Measurements from ENCODE around the gene KCNIP1. TPM values are rescaled to one million over a fixed set of nuclear protein-coding genes. Genes with fewer than 3 reads are reported as not detected.

Gene KCNIP1
- total RNA-seq, 1 donor from 2014 or later = 32.4 TPM

DNA sequence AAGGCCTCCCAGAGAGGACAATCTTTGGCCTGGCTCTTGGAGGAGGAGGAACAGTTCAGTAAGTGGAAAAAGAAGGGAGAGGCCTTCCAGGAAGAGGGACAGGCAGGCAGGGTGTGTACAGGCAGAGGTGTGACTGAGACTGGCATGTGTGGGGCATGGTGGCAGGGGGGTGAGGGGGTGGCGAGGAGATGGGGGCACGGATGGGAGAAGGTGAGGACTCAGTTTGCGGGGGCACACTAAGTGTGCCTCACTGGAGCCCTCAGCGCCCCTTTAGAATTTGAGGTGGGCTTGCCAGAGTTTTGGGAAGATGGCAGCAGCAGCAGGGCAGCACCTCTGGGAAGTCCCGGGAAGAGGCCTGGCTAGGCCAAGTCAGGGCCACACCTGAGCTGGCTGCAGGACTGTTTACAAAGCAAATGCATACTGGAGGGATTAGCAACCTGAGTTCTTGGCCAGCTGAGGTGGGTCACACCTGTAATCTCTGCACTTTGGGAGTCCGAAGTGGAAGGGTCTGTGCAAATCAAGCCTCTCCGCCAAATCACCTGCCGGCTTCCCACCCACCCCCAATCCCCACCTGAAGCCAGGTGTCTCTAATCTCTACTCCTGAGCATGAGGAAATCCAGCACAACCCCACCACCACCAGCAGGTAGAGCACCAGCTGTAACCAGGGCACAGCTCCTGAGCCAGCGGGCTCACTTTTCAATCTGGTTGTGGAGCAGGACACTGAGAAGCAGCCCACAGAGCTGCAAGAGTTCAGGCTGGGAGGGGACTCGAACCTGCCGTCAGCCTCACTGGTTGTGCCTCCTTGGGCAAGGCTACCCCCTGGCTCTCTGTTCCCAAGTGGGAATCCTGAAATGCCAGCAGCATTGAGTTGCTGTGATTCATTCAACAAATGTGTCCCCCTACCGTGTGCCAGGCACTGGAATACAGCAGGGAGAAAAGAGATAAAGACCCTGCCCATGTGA, 269.5 kb downstream of the KCNIP1 start:
- DNase-seq (ENCODE audit: low read depth) = peak; percentile 19

DNA sequence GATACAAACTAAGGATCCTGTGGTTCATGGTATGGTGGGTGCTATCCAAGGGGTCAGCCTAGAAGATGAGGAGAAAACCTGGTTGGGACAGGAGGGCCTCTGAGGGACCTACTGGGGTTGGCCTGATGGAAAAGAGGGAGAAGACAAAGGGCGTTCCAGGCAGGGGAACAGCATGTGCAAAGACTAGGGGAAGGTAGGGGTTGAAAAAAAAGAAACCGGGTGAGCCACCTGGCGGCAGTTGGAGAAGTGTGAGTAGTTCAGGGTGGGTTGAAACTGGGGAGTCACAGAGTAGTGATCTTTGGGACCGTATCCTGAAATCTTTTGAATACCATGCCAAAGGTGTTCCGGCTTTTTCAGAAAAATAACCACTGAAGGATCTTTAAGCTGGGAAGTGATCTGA, 271.0 kb downstream of the KCNIP1 start:
- DNase-seq (ENCODE audit: low read depth) = no peak

DNA sequence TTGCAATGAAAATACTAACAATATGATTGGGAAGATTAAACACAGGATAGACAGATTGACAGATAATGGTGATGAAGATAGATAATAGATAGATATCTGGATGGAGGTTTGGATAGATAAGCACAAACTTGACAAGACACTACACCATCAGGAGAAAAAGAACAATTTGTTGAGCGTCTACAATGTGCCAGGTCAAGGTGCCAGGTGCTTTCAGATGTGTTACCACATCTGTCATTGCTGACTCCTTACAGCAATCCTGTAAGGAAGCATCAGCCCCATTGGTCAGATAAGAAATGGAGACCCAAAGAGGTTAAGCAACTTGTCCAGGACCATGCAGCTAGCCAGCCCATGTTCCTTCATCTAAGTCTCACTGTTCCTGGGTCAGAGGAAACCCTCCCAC, 278.1 kb downstream of the KCNIP1 start:
- DNase-seq (ENCODE audit: low read depth) = no peak

DNA sequence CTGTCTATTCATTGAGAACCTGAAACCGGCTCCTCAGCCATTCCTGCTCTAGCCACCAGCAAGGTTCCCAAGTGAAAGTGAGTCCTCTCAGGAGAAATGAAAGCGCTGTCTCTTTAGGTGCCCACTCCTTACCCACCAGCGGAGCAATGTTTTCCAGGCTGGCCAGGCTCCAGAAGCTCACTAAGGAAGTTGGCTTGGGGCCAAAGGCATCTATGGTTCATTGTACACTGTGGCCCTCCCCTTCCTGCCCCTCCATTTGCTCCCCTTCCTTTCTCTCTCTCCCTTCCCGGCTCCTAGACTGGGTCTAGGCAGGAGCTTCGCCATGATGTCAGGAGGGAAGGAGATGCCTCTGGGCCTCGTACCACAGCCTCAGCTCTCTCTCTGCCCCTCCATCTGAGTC, 278.6 kb downstream of the KCNIP1 start:
- peak; percentile 27 for DNase-seq (ENCODE audit: low read depth)

DNA sequence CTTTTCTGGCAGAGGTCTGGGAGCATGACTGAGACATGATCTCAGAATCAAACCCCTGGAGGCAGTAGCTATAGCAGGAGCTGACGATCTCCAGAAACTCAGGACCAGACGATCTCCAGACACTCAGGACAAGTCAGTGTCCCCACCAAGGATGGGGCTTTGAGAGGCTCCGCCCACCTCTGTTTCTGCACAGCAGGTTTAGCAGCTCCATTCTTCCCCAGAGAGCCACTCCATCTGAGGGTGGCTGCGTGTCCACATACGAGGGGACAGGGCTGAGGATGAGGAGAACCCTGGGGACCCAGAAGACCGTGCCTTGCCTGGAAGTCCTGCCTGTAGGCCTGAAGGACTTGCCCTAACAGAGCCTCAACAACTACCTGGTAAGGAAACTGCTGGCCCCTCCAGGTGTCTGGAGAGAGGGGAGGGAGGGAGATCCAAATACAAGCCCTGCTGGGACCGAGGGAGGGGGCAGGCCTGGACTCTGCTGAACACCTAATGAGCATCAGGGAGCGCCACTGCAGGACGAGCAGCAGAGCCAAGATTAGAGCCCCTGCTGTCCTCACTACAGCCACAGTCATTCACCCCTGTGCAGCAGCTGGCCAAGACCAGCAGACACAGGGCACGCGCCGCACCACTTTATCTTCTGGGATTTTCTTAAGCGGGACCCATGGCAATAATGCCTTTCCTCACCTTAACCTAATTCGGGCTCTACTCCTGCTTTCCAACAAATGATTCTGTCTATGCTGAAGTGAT, 279.9 kb downstream of the KCNIP1 start, which contains the start of gene GABRP:
Gene GABRP, plus strand, starts transcription at position 228 of the 750 bp plus-strand sequence. CDS start 4,891 bp downstream, outside the sequence.
- no peak for DNase-seq (ENCODE audit: low read depth)

DNA sequence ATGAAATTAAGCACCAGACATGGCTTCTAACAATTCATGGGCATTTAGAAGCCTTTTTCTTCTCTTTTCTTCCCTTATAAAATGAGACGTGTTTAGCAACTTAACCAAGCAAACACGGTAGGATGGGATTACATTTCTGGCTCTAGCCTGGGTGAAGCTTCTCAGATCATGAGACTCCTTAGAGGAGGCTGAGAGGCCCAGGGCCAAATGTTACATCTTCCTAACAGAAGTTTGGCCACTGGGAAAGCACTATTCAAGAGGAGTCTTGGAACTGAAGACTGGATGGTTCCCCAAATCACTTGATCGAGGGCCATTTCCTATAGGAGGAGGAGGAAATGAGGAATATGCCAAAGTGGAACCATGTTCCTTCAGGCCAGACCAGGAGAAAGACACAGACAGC, 281.6 kb downstream of the KCNIP1 start:
- DNase-seq (ENCODE audit: low read depth) = no peak

Other genes starting within 250 kb of the KCNIP1 start
- gene LCP2, start 206.2 kb upstream of the KCNIP1 start, total RNA-seq = not detected in 2 replicates
- gene KCNMB1, start 114.7 kb upstream of the KCNIP1 start, total RNA-seq = not detected in 2 replicates

Data from renal cortical epithelial cell (primary cell).